NT2/D1 (cell line): ENCODE data around the gene TATDN2.

Source experiments
- DNase-seq: peaks from one replicate; pipeline ENCODE4 v3.0.0-alpha.2; 2011; ENCODE audit warnings: low read depth, low spot score
- H3K27me3 ChIP-seq: 2 replicates; pipeline ENCODE4 v1.6.0; 2011; ENCODE audit warnings: mild to moderate bottlenecking; ENCODE audit not compliant: insufficient read length, insufficient read depth
- H3K36me3 ChIP-seq: 2 replicates; pipeline ENCODE4 v1.6.1; 2011; ENCODE audit warnings: mild to moderate bottlenecking, low read length, mixed read lengths; ENCODE audit not compliant: insufficient read depth, insufficient read length
- H3K4me1 ChIP-seq: 2 replicates; pipeline ENCODE4 v1.5.1; 2011; ENCODE audit not compliant: insufficient read depth, insufficient read length
- H3K4me3 ChIP-seq: 2 replicates; pipeline ENCODE4 v1.5.1; 2011; ENCODE audit warnings: low read depth; ENCODE audit not compliant: insufficient read length
- H3K9ac ChIP-seq: 2 replicates; pipeline ENCODE4 v1.6.0; 2011; ENCODE audit warnings: low read depth; ENCODE audit not compliant: insufficient read length
- H3K9me3 ChIP-seq: 2 replicates; pipeline ENCODE4 v1.5.1; 2011; ENCODE audit warnings: mild to moderate bottlenecking, low read length; ENCODE audit not compliant: insufficient read depth
- SUZ12 ChIP-seq: IDR thresholded peaks from 2 replicates; pipeline ENCODE4 v1.6.1; 2011; ENCODE audit not compliant: insufficient read length, insufficient read depth; ENCODE audit errors: extremely low read depth
- YY1 ChIP-seq: IDR thresholded peaks from 2 replicates; pipeline ENCODE4 v1.6.1; 2011; ENCODE audit not compliant: insufficient read length, insufficient read depth
- ZNF274 ChIP-seq: IDR thresholded peaks from 2 replicates; pipeline ENCODE4 v1.6.1; 2011; ENCODE audit warnings: mild to moderate bottlenecking, low read depth, low read length

TATDN2 gene

DNA sequence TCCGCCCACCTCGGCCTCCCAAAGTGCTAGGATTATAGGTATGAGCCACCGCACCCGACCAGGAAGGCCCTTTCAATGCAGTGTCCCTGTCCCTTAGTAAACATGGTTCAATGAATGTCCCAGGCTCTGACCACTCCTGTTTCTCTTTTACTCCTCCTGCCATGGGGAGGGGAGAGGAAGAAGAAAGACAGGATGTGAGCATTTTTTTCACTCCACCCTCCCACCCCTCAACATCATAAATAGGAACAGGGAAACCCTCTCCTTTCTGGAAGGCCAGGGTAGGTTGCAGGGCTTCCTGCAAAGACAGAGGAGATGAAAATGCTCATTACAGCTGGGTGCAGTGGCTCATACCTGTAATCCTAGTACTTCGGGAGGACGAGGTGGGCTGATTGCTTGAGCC is 7.5 kb upstream of the TATDN2 start:
- H3K36me3 ChIP-seq: peaks cover 4% of the 10 kb centered on the region
- H3K9ac ChIP-seq: no peak overlapping the region
- no peak for DNase-seq
- H3K4me3 ChIP-seq: no peak overlapping the region
- H3K9me3 ChIP-seq: peaks cover 17% of the 10 kb centered on the region
- H3K4me1 ChIP-seq: peaks cover 2% of the 10 kb centered on the region
- TF ChIP-seq YY1: no peak
- no peaks in the 10 kb centered on the region for H3K27me3 ChIP-seq

DNA sequence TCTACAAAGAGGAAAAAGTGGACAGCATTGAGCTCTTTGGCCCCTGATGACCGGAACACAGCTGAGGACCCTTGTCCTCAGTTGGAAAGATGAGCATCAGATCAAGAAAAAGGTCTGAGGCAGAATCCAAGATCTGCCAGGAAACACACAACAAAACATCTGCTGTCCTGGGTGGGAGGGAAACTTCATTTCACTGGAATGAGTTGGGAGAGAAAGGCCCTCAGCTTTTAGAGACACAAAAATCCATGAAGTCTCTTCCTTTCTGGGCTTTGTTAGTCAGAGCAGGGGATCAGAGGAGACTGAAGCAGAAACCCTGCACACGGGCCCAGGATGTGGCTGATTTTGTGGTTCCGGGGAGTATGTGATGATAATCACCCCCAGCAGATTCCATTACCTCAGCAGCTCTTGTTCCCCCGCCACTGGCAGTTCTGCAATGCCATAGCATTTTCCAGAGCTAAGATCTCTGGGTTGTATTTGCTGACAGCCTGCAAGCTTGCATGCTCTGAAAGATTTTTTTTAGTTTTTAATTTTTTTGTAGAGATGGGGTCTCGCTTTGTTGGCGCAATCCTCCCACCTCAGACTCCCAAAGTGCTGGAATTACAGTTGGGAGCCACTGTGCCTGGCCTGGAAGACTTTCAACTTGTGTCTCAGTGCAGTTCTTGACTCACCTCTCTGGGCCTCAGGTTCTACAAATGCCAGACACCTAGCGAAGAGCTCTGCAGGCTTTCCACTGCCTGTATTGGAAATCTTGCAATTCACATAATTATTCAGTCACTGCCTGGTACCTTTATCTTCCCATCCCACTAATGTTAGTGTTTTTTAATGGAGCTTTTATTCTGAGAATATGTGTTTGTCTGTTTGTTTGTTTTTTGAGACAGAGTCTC is 5.8 kb upstream of the TATDN2 start:
- no peaks in the 10 kb centered on the region for H3K27me3 ChIP-seq
- H3K9ac ChIP-seq: no peak overlapping the region
- no peak for TF ChIP-seq YY1
- TF ChIP-seq ZNF274: no peak
- no peak for TF ChIP-seq SUZ12
- H3K4me1 ChIP-seq: peaks cover 2% of the 10 kb centered on the region
- H3K9me3 ChIP-seq: peaks cover 30% of the 10 kb centered on the region
- peaks cover 2% of the 10 kb centered on the region for H3K36me3 ChIP-seq
- no peak overlapping the region for H3K4me3 ChIP-seq
- DNase-seq: no peak

DNA sequence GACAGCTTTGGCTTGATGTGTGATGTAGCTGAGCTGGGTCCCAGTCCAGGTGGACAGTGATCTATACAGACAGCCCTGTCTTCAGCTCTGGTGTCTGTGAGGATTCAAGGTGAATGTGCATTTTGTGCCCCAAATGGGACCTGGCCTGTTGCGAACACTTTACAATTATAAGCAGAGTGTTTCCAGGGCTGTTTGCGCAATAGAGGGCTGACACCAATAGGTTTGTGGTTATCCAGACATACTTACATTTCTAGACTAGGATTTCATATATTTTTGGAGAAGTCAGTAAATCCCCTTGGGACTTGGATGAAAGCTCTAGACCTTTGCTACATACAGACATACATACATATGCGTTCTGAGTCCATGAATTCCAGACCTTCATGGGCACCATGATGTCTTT is 4.2 kb upstream of the TATDN2 start:
- H3K4me1 ChIP-seq: no peaks in the 10 kb centered on the region
- peaks cover 2% of the 10 kb centered on the region for H3K36me3 ChIP-seq
- DNase-seq: no peak
- no peak overlapping the region for H3K9ac ChIP-seq
- peaks cover 34% of the 10 kb centered on the region for H3K9me3 ChIP-seq
- TF ChIP-seq ZNF274 (no peak), SUZ12 (no peak), YY1 (no peak)
- no peaks in the 10 kb centered on the region for H3K27me3 ChIP-seq
- no peak overlapping the region for H3K4me3 ChIP-seq

DNA sequence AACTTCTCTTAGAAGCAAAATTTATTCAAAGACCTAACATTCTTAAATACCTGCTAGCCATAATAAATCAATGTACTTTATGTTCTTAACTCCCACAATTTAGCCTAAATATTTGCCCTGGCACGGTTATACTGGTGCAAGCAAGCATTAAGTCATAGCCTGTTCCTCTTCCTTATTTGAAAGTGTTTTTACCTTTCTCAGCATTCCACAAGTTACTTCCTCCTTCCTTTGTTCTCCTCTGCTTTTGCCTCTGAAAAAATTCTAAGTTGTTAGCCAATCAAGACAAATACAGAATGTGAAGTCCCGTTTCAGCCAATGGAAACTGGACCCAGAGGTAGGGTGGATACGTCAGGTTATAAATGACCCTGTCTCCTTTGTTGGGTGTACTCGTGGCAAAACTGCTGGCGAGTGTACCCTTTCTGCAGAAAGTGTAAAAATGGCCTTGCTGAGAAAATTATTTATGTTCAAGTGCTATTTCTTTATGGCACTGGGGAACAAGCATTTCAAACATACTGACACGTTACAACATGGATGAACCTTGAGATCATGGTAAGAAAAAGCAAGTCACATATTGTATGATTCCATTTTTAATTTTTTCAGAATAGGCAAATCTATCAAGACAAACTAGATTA is 3.1 kb upstream of the TATDN2 start:
- Histone ChIP-seq H3K4me3 (no peak overlapping the region), H3K9ac (no peak overlapping the region), H3K4me1 (no peaks in the 10 kb centered on the region), H3K9me3 (peaks cover 34% of the 10 kb centered on the region), H3K27me3 (no peaks in the 10 kb centered on the region), H3K36me3 (peaks cover under 1% of the 10 kb centered on the region)
- no peak for DNase-seq
- TF ChIP-seq SUZ12: no peak
- TF ChIP-seq ZNF274: no peak
- no peak for TF ChIP-seq YY1

DNA sequence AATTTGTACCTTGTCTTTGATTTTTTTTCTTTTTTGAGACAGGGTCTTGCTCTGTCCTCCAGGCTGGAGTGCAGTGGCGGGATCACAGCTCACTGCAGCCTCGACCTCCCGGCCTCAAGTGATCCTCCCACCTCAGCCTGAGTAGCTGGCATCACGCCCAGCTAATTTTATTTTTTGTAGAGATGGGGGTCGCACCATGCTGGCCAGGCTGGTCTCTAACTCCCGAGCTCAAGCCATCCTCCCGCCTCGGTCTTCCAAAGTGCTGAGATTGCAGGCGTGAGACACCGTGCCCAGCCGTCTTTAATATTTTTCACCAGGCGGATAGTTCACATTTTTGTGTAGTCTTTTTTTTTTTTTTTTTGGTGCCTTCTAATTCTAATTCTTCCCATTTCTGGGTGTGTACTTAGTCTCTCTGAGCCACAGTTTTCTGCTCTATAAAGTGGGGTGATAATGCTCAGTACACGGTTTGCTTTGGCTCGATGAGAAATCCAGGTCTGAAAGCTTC is 528 bp upstream of the TATDN2 start:
- Histone ChIP-seq H3K36me3 (peaks cover 19% of the 10 kb centered on the region), H3K9me3 (peaks cover 34% of the 10 kb centered on the region), H3K9ac (no peak overlapping the region), H3K4me3 (no peak overlapping the region), H3K27me3 (no peaks in the 10 kb centered on the region), H3K4me1 (peaks cover 2% of the 10 kb centered on the region)
- TF ChIP-seq YY1 (no peak), ZNF274 (no peak), SUZ12 (no peak)
- no peak for DNase-seq

DNA sequence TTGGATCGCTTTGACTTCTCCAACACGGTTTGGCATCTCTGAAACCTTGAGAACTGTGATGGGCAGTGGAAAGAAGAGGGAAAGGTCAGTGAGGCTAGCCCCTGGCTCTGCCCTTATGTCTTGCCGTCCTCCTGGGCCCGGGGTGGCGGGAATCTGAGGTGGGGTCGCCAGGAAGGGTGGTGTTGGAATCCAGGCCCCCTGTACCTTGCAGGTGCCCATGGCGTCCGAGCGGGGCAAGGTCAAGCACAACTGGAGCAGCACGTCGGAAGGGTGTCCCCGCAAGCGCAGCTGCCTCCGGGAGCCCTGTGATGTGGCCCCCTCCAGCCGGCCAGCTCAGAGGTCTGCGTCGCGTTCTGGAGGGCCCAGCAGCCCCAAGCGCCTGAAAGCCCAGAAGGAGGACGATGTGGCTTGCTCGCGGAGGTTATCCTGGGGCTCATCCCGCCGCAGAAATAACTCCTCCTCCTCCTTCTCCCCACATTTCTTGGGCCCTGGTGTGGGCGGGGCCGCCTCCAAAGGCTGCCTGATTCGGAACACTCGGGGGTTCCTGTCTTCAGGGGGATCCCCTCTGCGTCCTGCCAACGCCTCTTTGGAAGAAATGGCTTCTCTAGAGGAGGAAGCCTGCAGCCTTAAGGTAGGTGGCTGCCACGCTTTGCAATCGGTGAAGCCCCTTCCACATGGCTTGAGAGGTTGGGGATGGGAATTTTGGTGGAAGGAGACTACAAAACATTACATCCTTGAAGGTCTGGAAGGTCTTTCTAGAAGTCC is 907 bp downstream of the TATDN2 start:
- Histone ChIP-seq H3K4me1 (peaks cover 2% of the 10 kb centered on the region), H3K4me3 (peak overlapping the region; percentile 80), H3K36me3 (peaks cover 32% of the 10 kb centered on the region), H3K9me3 (peaks cover 34% of the 10 kb centered on the region), H3K27me3 (no peaks in the 10 kb centered on the region), H3K9ac (peak overlapping the region; percentile 93)
- no peak for DNase-seq
- TF ChIP-seq YY1 (peak; percentile 30), SUZ12 (no peak)

DNA sequence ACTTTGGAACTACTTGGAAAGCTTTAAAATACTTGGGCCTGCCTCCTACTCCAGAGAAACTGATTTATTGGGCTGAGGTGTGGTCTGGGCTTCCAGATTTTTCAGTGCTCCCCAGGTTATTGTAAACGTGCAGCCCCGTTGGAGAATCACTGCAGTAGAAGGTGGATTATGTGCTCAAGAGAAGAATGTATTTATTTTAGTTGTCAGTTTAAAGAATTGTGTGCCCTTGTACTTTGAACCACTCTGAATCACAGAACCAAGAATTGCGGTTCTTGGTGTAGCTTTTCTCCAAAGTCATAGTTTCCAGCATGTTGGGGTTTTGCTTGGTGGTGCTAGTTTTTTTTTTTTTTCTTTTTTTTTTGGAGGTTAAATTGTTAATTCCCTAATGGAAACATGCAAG is 1.6 kb downstream of the TATDN2 start:
- no peaks in the 10 kb centered on the region for H3K27me3 ChIP-seq
- H3K36me3 ChIP-seq: peaks cover 38% of the 10 kb centered on the region
- H3K4me1 ChIP-seq: peaks cover 2% of the 10 kb centered on the region
- peaks cover 27% of the 10 kb centered on the region for H3K9me3 ChIP-seq
- peak overlapping the region; percentile 80 for H3K4me3 ChIP-seq
- TF ChIP-seq SUZ12: no peak
- no peak for TF ChIP-seq YY1
- no peak for TF ChIP-seq ZNF274
- no peak for DNase-seq
- H3K9ac ChIP-seq: peak overlapping the region; percentile 93
